Left ventricle myocardium inferior (tissue), 1 donor: ENCODE results near the gene DSE. TPM values are rescaled to one million over a fixed set of nuclear protein-coding genes. Genes with fewer than 3 reads are reported as not detected.
A peak's percentile ranks its signal among the peaks of the same experiment; 100 is the strongest.

ENCODE experiments used
- DNase-seq: peaks from one replicate; pipeline ENCODE4 v3.0.0-alpha.2; 2020
- H3K27ac ChIP-seq: fragments of 200-600 bp; replicated peaks from 2 replicates; pipeline ENCODE4 v1.8.0; 2021
- H3K27me3 ChIP-seq: fragments of 200-600 bp; 2 replicates; pipeline ENCODE4 v1.8.0; 2021; ENCODE audit warnings: low read depth
- H3K36me3 ChIP-seq: fragments of 200-600 bp; 2 replicates; pipeline ENCODE4 v1.8.0; 2021
- H3K4me1 ChIP-seq: fragments of 200-600 bp; 2 replicates; pipeline ENCODE4 v1.8.0; 2021
- H3K4me3 ChIP-seq: fragments of 200-600 bp; 2 replicates; pipeline ENCODE4 v1.8.0; 2021; ENCODE audit warnings: mild to moderate bottlenecking, moderate library complexity
- H3K9me3 ChIP-seq: fragments of 200-600 bp; replicated peaks from 2 replicates; pipeline ENCODE4 v1.8.0; 2021
- CTCF ChIP-seq: fragments of 200-600 bp; IDR thresholded peaks from 2 replicates; pipeline ENCODE4 v1.8.0; 2021; ENCODE audit warnings: antibody characterized with exemption, mild to moderate bottlenecking, borderline replicate concordance
- intact Hi-C: fragments of 100-400 bp; cut with micrococcal nuclease; formaldehyde crosslinking; loops from one replicate; pipeline ENCODE4 v1.11.0; 2022
- total RNA-seq: library from RNA; stranded (reverse); fragmentation: NEBNext Ultra II Directional; extraction: Animal tissue kit (Norgen Biotek cat#: 25700); gene quantifications from one replicate; pipeline ENCODE4 v1.2.1, GENCODE V29; 2021
- donor health status: DM: no; HTN: yes; CAD: no; lungs with severe emphysema.

DSE gene
- total RNA-seq, 1 donor from 2014 or later, result 14.0 TPM

- intact Hi-C loops, result no loop called here
These were observed 29.6 kb downstream of the DSE start for GRCh38 chr6:116400328-116400727.

DNA sequence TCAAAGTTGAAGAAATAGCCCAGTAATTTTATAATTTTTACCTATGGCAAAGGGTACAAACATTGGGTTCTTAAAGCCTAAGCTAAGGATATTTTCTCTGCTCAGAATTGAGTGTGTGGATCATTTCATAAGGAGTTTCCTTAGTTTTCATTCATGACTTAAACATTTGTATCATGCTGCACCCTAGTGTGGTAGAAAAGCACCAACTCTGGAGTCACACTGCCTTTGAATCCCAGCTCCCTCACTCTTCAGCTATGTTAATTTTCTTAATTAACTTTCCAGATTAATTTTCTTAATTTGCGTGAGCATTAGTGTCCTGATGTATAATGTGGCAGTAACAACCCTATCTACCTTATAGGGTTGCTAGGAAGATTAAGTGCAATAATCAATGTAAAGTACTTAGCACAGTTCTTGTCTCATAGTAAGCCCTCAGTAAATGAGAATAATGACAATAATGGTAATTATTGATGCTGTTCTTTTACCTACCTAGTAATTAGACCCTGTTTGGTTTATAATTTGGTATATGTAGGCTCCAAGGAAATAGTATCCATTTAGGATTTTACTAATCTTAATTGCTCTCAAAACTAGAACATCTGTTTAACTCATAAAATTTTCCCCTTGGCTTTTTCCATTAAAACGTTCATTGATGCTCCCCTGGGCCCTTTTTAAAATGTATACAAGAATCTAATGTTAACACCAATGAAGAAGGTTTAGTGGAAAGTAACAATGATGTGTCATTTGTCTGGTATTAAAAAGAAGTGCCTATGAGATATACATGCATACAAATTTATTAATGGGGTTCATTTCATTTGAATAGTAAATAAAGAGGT, 31.6 kb downstream of the DSE start:
- no peak for TF ChIP-seq CTCF
- no peaks in the 10 kb centered on the region for H3K9me3 ChIP-seq
- no peaks in the 10 kb centered on the region for H3K27me3 ChIP-seq
- no peak overlapping the region for H3K27ac ChIP-seq
- H3K4me1 ChIP-seq, result peaks cover 51% of the 10 kb centered on the region
- H3K36me3 ChIP-seq, result peaks cover 7% of the 10 kb centered on the region
- intact Hi-C loops, result no loop called here
- DNase-seq, result no peak
- H3K4me3 ChIP-seq, result no peak overlapping the region

More at GRCh38 chr6:116400328-116400727, 29.6 kb downstream of the DSE start:
- H3K27ac ChIP-seq, result peak overlapping the region; percentile 14
- H3K4me1 ChIP-seq, result peaks cover 39% of the 10 kb centered on the region
- no peaks in the 10 kb centered on the region for H3K27me3 ChIP-seq
- DNase-seq, result no peak
- no peak overlapping the region for H3K4me3 ChIP-seq
- no peaks in the 10 kb centered on the region for H3K9me3 ChIP-seq
- peaks cover 7% of the 10 kb centered on the region for H3K36me3 ChIP-seq
- no peak for TF ChIP-seq CTCF

DNA sequence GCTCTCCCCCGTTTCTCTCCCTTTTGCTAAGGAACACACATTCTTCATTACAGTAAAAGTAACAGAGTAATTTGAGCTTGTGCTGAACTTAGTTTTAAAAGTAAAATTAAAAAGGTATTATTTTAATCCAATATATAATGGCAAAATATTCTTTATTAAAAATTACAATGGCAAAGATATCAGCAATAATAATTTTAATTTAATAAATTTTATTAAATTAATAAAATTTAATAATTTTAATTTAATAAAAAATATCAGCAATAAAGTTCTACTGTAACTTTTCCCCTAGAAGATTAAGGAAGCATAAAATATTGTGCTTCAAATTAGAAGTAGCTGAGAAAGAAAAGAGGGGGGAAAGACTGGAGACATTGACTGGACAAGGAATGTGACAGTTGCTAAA, 32.5 kb downstream of the DSE start:
- Histone ChIP-seq H3K4me1 (peaks cover 44% of the 10 kb centered on the region), H3K4me3 (no peak overlapping the region), H3K36me3 (peaks cover 7% of the 10 kb centered on the region), H3K9me3 (no peaks in the 10 kb centered on the region), H3K27me3 (no peaks in the 10 kb centered on the region), H3K27ac (peak overlapping the region; percentile 62)
- DNase-seq, result no peak
- intact Hi-C loops, result no loop called here
- TF ChIP-seq CTCF, result no peak

- intact Hi-C loops, result no loop called here
- TF ChIP-seq CTCF, result no peak
- H3K4me1 ChIP-seq, result peaks cover 41% of the 10 kb centered on the region
- H3K27ac ChIP-seq, result peak overlapping the region; percentile 62
- peak overlapping the region; percentile 1 for H3K4me3 ChIP-seq
- peaks cover under 1% of the 10 kb centered on the region for H3K36me3 ChIP-seq
- no peak for DNase-seq
- no peaks in the 10 kb centered on the region for H3K27me3 ChIP-seq
- H3K9me3 ChIP-seq, result no peaks in the 10 kb centered on the region
These were observed 33.9 kb downstream of the DSE start for GRCh38 chr6:116404696-116405095.

- Histone ChIP-seq H3K9me3 (no peaks in the 10 kb centered on the region), H3K4me1 (peaks cover 43% of the 10 kb centered on the region), H3K27me3 (no peaks in the 10 kb centered on the region), H3K36me3 (no peaks in the 10 kb centered on the region), H3K4me3 (peak overlapping the region; percentile 1), H3K27ac (peak overlapping the region; percentile 62)
- TF ChIP-seq CTCF, result no peak
- DNase-seq, result no peak
- intact Hi-C loops, result no loop called here
These were observed 34.4 kb downstream of the DSE start for GRCh38 chr6:116405138-116405537.
